GM19463 (cell line): ENCODE data around the gene ZNF296.
A peak's percentile ranks its signal among the peaks of the same experiment; 100 is the strongest.

Experiments
- ATAC-seq: cut with Tn5 transposase; IDR thresholded peaks from one replicate; pipeline ENCODE4 v1.9.1; 2021; ENCODE audit warnings: mild to moderate bottlenecking, moderate library complexity; ENCODE audit not compliant: unreplicated experiment

ZNF296 gene

DNA sequence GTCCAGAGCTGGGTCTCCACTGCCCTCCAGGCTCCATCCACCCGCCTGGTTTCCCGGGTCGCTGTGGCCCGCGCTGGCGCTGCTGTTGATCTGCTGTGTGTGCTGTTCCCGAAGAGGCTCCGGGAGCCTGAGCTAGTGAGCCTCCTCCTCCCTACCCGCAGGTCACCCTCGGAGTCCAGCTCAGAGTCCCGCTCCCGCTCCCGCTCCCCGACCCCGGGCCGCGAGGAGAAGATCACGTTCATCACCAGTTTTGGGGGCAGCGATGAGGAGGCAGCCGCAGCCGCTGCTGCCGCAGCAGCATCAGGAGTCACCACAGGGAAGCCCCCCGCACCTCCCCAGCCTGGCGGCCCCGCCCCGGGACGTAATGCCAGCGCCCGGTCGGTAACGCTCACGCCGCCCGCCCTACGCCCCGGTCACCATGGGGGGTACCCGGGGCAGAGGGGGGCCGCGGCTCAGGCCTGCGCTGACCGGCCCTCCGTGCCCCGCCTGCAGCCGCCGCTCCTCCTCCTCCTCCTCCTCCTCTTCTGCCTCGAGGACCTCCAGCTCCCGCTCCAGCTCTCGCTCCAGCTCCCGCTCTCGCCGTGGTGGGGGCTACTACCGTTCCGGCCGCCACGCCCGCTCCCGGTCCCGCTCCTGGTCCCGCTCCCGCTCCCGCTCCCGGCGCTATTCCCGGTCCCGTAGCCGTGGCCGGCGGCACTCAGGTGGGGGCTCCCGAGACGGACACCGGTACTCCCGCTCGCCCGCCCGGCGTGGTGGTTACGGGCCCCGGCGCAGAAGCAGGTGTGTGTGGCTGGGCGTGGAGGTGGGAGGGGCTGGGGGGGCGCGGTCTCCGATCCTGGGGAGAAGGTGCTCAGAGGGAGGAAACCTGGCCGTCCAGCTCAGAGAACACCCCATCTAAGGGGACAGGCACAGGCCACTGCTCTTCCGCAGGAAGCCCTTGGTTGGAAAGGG lies 12.2 kb downstream of the ZNF296 start:
- no peak for ATAC-seq

DNA sequence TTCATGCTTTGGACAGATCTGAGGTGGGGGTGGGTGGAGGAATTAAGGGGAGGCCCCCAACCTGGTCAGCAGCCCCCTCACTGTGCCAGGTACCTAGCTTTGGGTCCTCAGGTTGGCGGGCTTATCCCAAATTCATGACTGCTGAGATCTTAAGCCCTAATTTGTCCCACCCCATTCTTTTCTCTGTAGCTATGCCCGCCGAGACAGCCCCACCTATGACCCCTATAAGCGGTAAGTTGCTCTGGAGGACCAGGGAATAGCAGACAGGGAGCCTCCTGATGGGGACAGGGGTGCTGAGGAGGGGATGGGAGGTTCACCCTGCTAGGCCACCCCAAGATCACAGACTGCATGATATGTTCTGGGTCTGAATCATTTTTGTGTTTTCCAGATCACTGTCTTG lies 14.3 kb downstream of the ZNF296 start:
- ATAC-seq = no peak

DNA sequence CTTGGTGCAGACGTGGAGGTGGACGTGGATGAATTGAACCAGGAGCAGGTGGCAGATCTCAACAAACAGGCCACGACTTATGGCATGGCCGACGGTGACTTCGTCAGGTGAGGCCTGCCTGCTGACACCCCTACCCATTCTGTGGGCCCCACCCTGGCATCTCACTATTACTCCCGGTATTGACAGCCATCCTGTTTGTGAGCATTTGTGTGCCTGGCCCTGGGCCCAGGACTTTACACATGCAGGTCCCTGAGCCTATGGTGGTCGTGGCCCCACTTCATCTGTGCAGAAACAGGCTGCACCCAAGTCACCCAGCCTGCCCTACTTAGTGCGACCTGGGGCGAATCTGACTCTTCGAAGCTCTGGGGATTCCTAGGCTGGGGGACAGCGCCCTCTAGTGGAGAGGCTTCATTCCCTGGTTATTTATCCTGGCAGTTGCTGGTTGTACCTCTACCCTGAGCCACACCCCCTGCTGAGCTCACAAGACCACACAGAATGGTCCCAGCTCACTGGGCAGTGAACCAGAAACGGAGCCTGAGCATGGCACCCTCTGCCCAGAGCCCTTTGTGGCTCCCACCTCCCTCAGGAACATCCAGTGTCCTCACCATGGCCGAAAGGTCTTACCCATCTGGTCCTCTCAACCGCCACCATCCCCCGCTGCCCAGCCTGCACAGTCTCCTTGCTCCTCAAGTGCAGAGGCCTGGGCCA lies 16.9 kb downstream of the ZNF296 start:
- ATAC-seq = no peak

DNA sequence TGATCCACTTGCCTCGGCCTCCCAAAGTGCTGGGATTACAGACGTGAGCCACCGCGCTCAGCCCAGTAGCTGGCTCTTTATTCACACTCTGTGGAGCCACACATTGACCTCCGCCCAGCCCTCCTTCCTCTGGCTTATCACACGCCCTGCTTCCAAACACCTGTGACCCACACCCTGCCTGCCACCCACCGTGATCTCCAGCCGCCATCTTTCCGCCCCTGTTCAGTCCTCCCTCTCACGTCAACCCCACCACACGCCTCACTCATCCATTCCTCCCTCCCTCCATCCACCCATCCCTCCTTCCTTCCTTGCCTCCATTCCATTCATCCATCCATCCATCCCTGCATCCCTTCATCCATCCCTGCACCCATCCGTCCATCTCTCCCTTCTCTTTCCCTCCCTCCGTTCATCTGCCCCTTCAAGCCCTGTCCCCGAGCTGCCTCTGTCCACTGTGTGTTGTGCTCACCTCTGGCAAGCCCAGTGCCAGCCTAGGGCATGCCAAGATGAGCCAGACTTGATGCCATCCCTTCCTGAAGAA lies 17.6 kb downstream of the ZNF296 start:
- no peak for ATAC-seq

DNA sequence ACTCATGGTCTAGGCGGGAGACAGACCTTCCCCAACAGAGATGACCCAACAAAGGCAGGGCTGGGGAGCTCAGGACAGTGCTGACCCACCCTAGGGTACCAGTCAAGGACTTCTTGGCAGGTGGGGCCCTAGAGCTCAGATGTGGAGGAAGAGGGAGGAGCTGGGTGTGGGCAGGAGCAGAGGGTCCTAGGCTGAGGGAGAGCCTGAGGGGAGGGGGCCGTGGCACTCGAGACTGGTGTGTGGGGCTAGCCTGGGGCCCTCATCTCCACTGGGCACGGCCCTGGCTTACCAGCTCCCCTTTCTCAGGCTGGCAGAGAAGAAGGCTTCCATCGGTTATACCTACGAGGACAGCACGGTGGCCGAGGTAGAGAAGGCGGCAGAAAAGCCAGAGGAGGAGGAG lies 18.8 kb downstream of the ZNF296 start:
- no peak for ATAC-seq

DNA sequence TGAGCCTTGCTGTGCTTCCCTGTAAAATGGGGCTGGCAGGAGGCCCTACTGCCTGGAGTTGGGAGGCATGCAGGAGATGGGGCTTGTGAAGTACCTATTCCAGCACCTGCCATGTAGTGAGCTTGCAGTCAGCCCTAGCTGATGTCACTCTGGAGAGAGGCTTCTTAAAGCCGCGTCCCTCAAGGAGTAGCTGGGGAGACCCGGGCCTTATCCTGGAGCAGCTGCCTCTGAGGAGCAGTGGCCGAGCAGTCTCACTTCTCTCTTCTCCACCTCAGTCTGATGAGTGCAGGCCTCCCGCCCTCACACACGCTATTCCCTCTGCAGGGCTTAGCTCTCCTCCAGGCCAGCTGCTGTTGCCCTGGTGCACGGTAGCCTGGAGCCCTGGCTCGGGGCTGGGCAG lies 19.4 kb downstream of the ZNF296 start:
- ATAC-seq = no peak

DNA sequence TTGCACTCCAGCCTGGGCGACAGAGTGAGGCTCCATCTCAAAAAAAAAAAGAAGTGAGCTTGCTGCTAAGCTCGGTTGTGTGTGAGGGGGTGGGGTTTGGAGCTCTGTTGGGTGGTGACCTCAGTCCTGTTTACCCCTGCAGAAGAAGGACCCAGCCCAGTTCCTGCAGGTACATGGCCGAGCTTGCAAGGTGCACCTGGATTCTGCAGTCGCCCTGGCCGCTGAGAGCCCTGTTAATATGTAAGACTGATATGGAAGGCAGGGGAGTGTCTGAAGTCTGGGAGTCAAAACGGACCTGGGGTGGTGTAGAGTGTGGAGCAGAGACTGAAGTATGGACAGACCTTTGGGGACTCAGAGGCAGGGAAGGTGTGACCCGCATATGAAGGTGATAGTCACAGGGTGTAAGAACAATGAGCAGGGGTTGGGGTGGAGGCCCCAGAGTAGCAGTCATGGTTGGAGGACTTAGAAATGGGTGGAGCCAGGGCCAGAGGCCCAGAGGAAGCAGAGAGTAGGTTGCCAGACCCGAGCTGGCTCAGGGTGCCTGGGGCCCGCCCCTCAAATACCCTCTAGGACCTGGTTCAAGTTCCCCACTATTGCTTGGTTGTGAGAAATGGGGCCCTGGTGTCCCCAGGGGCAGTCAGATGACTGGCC lies 24.2 kb downstream of the ZNF296 start:
- no peak for ATAC-seq

DNA sequence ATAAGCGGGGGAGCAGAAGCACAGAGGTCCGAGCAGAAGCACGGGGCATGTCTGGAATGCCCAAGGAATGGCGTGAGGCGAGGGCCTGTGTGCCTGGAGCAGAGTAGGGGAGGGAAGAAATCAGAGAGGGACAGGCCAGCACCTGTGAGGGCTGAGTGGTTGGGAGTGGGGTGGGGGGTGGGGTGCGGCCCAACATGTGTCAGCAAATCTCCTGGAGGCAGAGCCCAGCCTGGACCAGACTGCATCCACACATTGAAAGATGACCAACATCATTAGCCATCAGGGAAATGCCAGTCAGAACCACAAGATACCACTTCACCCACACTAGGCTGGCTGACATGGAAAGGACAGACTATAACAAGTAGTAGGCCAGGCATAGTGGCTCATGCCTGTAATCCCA lies 26.2 kb downstream of the ZNF296 start:
- ATAC-seq = no peak

DNA sequence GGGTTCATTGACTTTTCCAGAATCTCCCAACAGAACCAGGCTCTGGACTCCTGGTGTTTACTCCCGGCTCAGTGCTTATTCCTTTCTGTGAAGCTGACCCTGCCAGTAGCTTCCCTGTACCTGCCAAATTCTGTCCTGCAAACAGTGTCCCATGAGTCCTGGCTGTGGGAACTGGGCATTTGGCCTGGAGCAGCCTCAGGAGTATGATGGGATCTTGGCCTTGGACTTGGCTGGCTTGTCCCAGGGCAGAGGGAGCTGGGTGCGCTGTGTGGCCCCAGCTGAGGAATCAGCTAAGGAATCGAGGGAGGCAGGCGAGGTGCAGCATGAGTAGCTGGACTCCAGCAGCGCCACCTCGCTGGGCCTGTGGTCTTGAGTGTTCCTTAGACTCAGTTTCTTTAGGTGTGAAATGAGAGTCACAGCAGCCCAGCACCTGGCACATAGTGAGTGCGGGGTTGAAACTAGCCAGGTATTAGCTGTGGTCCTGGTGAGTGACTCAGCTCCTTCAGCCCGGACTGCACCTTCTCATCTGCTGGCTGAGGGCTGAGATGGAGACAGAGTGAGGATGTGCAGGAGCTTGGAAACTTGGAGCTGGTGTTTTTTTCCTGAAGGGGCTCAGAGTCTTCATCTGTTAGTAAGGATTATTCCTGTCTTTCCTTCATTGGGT lies 27.1 kb downstream of the ZNF296 start:
- ATAC-seq = no peak

DNA sequence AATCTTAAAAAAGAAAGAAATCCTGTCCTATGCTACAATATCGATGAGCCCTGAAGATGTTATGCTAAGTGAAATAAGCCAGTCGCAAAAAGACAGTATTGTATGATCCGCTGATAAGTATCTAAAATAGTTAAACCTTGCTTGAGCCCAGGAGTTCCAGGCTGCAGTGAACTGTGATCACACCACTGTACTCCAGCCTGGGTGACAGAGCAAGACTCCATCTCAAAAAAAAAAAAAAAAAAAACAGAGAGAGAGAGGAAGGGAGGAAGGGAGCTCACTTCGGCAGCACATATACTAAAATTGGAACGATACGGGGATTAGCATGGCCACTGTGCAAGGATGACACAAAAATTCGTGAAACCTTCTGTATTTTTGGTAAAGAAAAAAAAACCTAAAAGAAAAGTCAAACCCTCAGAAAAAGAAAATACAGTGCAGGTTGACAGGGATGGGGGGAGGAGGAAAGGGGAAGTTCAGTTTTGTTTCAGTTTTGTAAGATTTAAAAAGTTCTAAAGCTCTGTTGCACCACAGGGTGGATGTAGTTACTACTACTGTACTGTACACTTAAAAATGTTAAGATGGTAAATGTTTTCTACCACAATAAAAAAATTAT lies 29.0 kb downstream of the ZNF296 start:
- no peak for ATAC-seq

DNA sequence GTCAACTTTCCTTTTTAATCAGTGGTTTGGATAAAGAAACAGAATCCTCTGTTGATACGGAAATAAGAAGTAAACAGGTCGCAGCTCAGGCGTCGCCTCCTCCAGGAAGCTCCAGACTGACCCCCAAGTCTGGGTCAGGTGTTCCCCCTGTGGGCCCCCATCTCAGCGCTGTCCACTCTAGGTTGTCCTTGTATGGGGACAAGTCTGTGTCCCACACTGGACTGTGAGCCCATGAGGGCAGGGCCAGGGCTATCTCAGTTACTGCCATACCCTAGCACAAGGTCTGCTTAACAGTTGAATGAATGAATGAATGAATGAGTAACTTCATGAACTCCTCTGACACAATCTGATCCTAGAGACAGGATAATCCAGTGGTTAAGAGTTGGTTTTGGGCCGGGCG lies 29.9 kb downstream of the ZNF296 start:
- ATAC-seq = no peak

DNA sequence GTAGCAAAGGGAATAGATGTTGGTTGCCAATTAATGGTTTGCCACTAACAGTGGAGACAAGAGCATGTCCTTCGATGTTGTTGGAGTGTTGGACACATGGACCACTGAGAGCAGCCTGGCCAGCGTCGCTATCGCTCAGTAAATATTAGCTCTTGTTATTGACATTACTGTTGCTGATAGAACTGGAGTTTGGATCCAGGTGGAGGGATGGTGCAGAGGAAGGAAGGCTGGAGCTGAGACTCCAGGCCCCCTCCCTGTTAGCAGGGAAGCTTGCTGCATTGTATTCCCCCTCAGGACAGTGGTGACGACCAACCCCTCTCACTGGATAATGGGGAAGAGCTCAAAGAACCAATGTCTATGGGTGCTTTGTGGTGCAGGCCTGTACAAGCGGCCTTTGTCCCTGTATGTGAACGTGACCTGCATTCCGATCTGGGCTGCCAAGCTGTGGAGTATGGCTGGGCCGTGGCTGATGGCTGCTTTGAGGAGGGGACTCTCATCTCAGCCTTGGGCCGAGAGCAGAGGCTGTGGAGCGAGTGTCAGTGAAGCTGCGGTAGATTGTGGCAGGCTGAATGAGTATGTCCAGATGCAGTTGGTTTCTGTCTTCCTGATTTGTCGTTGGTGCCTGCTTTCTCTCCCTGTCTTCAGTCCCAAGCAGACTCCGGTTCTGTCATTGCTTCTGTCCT lies 30.5 kb downstream of the ZNF296 start:
- ATAC-seq = no peak

DNA sequence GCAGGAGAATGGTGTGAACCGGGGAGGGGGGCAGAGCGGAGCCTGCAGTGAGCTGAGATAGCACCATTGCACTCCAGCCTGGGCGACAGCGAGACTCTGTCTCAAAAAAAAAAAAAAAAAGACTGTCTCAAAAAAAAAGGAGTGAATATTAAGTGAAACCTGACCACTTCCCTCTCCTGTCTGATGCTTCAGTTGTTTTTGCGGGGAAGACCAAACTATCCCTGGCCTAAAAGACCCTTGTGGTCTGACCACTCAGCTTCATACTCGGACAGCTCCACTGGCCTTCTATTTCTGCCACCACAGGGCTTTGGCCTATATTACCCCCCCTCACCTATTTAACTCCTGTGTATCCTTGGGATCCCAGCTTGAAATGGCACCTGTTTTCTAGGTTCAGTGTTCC lies 35.2 kb downstream of the ZNF296 start:
- no peak for ATAC-seq

DNA sequence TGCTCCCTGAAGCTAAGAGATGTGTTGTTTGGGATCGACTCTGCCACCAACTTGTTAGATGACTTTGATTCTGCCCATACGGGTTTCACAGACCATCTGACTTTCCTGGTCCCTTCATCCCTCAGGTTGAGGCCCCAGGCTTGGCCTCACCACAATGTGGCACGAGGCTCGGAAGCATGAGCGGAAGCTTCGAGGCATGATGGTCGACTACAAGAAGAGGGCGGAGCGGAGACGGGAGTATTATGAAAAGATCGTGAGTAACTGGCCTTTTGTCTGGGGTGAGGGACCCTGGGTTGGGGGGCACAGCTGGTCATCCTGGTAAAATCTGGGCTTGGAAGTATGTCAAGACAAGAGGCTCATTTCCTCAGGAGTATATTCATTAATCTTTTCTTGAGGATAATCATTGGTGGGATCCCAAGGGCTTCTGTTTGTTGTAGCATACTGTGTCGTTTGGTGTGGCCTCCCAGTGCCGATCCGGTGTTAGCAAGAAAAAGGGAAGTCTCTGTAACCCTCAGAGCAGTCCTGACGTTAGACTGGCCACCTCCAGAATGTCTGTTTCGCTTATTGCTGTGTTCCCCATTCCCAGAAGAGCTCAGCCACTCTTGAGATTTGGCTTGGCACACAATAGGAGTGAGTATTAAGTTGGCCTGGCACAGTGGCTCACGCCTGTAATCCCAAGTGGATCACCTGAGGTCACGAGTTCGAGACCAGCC lies 36.1 kb downstream of the ZNF296 start:
- ATAC-seq = no peak

DNA sequence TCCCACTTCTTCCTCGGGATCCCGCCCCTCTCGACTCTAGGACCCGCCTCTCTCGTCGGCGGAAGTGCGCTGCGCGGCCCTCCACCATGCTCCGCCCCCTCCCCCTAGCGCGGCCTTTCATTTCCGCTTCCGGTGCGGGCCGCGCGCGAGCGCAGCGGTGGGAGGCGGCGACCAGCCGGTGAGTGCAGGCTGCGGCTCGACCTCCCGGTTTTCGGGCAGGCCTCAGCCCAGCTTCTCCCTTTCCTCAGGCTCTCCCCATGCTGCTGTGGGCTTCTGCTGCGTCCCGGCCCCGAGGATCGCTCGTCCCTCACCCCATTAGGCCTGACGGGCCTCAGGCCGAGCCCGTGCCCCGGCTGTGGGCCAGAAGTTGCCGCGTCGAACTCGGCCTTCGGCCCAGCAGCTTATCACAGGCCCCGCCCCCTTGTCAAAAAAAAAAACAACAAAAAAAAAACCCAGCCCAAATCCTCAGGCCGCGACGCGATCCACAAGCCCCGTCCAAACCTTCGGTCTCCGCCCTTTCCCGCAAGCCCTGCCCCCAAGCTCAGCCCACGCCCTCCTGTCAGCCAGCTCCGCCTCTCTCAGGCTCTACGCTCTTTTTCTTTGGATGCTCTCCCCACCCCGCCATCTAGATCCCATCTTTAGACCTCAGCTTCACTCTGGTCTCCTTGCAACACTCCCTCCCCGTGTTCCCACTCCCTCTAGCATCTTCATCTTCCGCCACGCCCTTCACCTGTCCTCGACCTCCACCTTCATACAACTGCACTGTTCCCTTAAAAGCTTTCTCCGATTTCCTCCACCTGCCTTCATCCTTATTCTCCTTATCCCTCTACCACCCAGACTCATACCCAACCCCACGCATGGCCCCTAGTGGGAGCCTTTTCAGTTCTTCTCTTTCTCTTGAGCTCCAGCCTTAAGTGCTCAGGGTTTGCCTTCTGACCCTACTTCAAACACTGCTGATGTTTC lies 37.1 kb downstream of the ZNF296 start, which contains the start of gene CLASRP:
TSS of gene CLASRP (plus strand) at position 115 of the 963 bp plus-strand sequence. CDS start 1,168 bp downstream, outside the sequence.
- ATAC-seq = peak; percentile 93

DNA sequence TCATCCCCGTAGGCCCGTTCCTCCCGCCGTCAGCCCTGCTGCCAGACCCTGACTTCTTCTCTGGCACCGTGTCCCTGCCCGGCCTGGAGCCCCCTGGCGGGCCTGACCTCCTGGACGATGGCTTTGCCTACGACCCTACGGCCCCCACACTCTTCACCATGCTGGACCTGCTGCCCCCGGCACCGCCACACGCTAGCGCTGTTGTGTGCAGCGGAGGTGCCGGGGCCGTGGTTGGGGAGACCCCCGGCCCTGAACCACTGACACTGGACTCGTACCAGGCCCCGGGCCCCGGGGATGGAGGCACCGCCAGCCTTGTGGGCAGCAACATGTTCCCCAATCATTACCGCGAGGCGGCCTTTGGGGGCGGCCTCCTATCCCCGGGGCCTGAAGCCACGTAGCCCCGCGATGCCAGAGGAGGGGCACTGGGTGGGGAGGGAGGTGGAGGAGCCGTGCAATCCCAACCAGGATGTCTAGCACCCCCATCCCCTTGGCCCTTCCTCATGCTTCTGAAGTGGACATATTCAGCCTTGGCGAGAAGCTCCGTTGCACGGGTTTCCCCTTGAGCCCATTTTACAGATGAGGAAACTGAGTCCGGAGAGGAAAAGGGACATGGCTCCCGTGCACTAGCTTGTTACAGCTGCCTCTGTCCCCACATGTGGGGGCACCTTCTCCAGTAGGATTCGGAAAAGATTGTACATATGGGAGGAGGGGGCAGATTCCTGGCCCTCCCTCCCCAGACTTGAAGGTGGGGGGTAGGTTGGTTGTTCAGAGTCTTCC lies 38.7 kb downstream of the ZNF296 start:
- no peak for ATAC-seq

DNA sequence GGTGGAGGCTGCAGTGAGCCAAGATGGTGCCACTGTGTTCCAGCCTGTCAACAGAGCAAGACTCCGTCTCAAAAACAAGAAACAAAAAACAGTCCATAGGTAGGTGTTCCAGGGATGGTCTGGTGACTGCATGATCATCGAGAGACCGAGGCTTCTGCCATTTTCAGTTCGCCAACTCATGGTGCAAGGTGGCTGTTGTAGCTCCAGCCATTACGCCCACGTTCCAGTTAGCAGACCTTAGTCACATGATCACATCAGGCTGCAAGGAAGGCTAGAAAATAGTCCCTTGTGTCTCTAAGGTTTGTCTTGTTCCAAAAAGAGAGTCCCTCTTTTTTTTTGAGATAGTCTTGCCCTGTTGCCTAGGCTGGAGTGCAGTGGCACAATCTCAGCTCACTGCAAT lies 40.5 kb downstream of the ZNF296 start:
- no peak for ATAC-seq
